Stimulated activated CD8-positive, alpha-beta memory T cell treated with anti-CD3 and anti-CD28 coated beads, Interleukin-15, amount 100 ng/mL, for 1 hour (primary cell): ENCODE data around the gene MRTFA.
"Not testable (repeated sequence)": the region's sequence is repeated elsewhere in the genome, so short reads cannot be mapped to it uniquely, and the experiment has no call there.

ENCODE experiments used
- DNase-seq: peaks from one replicate; pipeline ENCODE4 v3.0.0-alpha.2; 2020; ENCODE audit warnings: low read depth

MRTFA gene

GRCh38 chr22:40659166-40659565, 22.6 kb upstream of the MRTFA start:
- no peak for DNase-seq

GRCh38 chr22:40656651-40657050, 20.1 kb upstream of the MRTFA start:
- not testable (repeated sequence) for DNase-seq

- not testable (repeated sequence) for DNase-seq
Measured at GRCh38 chr22:40655941-40656340, 19.4 kb upstream of the MRTFA start.

GRCh38 chr22:40654522-40655167, 18.1 kb upstream of the MRTFA start:
- DNase-seq, result no peak

- DNase-seq, result no peak
Measured at GRCh38 chr22:40653361-40653760, 16.8 kb upstream of the MRTFA start.

- DNase-seq, result peak; percentile 35
Measured at GRCh38 chr22:40651563-40652501, 15.3 kb upstream of the MRTFA start.

GRCh38 chr22:40651057-40651456, 14.5 kb upstream of the MRTFA start:
- no peak for DNase-seq

GRCh38 chr22:40648386-40648785, 11.9 kb upstream of the MRTFA start:
- DNase-seq, result no peak

GRCh38 chr22:40645579-40646197, 9.2 kb upstream of the MRTFA start:
- no peak for DNase-seq

- no peak for DNase-seq
Measured at GRCh38 chr22:40642316-40642715, 5.8 kb upstream of the MRTFA start.

GRCh38 chr22:40641269-40641668, 4.8 kb upstream of the MRTFA start:
- no peak for DNase-seq

- DNase-seq, result no peak
Measured at GRCh38 chr22:40638261-40638660, 1.7 kb upstream of the MRTFA start.

GRCh38 chr22:40637183-40638150, 948 bp upstream of the MRTFA start:
- peak; percentile 12 for DNase-seq

- no peak for DNase-seq
Measured at GRCh38 chr22:40635940-40636379, 559 bp downstream of the MRTFA start.

GRCh38 chr22:40635043-40635939, 1.2 kb downstream of the MRTFA start:
- DNase-seq, result no peak

GRCh38 chr22:40634119-40634903, 2.2 kb downstream of the MRTFA start:
- no peak for DNase-seq

- no peak for DNase-seq
Measured at GRCh38 chr22:40633036-40633435, 3.5 kb downstream of the MRTFA start.

- no peak for DNase-seq
Measured at GRCh38 chr22:40631925-40632324, 4.6 kb downstream of the MRTFA start.

GRCh38 chr22:40628354-40629042, 8.0 kb downstream of the MRTFA start:
- no peak for DNase-seq
